Neural cell (in vitro differentiated cells): Measurements from ENCODE around the gene HDAC7.

Experiments
- CTCF ChIP-seq: fragments of 450-650 bp; IDR thresholded peaks from 2 replicates; pipeline ENCODE4 v1.5.1; 2014; ENCODE audit warnings: antibody characterized with exemption, mild to moderate bottlenecking, moderate library complexity; ENCODE audit not compliant: poor library complexity, severe bottlenecking
- EP300 ChIP-seq: fragments of 450-650 bp; conservative IDR thresholded peaks from 2 replicates; pipeline ENCODE4 v1.6.1; 2014; ENCODE audit warnings: antibody characterized with exemption, mild to moderate bottlenecking, moderate library complexity; ENCODE audit not compliant: poor library complexity, severe bottlenecking
- EZH2 ChIP-seq: fragments of 200-600, 300-800 bp; shearing (Covaris generic), sonication (generic); IDR thresholded peaks from 2 replicates; pipeline ENCODE4 v1.6.1; 2014; ENCODE audit warnings: antibody characterized with exemption, low read length, borderline replicate concordance, mild to moderate bottlenecking; ENCODE audit not compliant: insufficient read depth, poor library complexity, severe bottlenecking
- MXI1 ChIP-seq: fragments of 450-650 bp; conservative IDR thresholded peaks from 2 replicates; pipeline ENCODE4 v1.6.1; 2014; ENCODE audit warnings: antibody characterized with exemption, mild to moderate bottlenecking; ENCODE audit not compliant: poor library complexity, severe bottlenecking
- POLR2AphosphoS5 ChIP-seq: IDR thresholded peaks from 2 replicates; pipeline ENCODE4 v1.6.1; 2012
- RAD21 ChIP-seq: fragments of 450-650 bp; conservative IDR thresholded peaks from 2 replicates; pipeline ENCODE4 v1.6.1; 2014; ENCODE audit warnings: antibody characterized with exemption, mild to moderate bottlenecking, moderate library complexity
- REST ChIP-seq: IDR thresholded peaks from 2 replicates; pipeline ENCODE4 v1.6.1; 2012; ENCODE audit warnings: borderline replicate concordance
- SMC3 ChIP-seq: fragments of 450-650 bp; conservative IDR thresholded peaks from 2 replicates; pipeline ENCODE4 v1.6.1; 2014; ENCODE audit warnings: antibody characterized with exemption, mild to moderate bottlenecking, moderate library complexity; ENCODE audit not compliant: poor library complexity
- TAF1 ChIP-seq: IDR thresholded peaks from 2 replicates; pipeline ENCODE4 v1.6.1; 2012; ENCODE audit warnings: low read depth

DNA sequence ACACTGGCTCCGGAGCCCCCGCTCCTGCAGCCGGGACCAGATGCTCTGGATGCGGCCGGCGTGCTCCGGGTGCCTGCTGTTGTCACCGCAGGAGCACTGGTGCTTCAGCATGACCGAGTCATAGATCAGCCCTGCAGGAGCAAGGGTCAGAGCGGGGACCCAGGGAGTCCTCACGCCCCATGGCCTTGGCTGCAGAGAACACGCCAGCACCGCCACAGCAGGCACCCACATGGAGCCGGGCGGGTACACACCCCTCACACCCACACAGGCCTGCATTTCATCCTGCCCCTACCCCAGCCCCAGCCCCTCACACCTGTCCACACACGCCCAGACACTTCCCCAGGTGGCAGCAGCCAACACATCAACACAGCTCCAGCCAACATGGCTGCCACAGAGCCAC, 27.8 kb downstream of the HDAC7 start:
- TF ChIP-seq CTCF (no peak), REST (no peak), EZH2 (no peak), SMC3 (no peak), RAD21 (no peak), EP300 (no peak), TAF1 (no peak), POLR2AphosphoS5 (no peak), MXI1 (no peak)
